Stimulated activated CD8-positive, alpha-beta memory T cell treated with anti-CD3 and anti-CD28 coated beads, Interleukin-7, amount 100 ng/mL, for 4 hours (primary cell): ENCODE results near the gene PSRC1.

Source experiments
- DNase-seq, 2 donors: peaks; one replicate each; pipeline ENCODE4 v3.0.0-alpha.2; 2020; ENCODE audit warnings: low read depth in 2 of 2

PSRC1 gene

GRCh38 chr1:109247401-109248365 lies 35.3 kb downstream of the PSRC1 start:
- DNase-seq: no peak

- DNase-seq: no peak
Observed at GRCh38 chr1:109246141-109246551, 36.8 kb downstream of the PSRC1 start.

DNA sequence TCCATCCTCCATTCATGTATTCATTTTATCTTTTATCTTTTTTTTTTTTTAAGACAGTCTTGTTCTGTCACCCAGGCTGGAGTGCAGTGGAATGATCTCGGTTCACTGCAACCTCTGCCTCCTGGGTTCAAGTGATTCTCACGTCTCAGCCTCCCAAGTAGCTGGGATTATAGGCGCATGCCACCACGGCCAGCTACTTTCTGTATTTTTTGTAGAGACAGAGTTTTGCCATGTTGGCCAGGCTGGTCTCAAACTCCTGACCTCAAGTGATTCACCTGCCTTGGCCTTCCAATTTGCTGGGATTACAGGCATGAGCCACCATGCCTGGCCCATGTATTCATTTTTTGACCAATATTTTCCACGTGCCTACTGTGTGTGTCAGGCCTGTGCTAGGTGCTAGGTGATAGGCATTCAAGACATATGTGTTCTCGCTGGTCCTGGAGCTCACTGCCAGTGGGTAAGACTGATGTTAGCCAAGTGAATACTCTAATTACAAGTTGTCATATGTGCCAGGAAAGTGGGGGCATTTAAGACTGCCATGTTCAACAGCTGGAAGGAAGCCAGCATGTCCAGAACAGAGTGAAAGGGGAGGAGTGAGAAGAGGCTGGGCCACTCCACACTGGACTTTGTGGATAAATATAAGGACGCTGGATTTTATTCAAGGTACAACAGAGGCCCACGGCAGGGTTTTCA lies 38.9 kb downstream of the PSRC1 start:
- no peak for DNase-seq

GRCh38 chr1:109243221-109243620 lies 39.7 kb downstream of the PSRC1 start:
- DNase-seq: no peak

DNA sequence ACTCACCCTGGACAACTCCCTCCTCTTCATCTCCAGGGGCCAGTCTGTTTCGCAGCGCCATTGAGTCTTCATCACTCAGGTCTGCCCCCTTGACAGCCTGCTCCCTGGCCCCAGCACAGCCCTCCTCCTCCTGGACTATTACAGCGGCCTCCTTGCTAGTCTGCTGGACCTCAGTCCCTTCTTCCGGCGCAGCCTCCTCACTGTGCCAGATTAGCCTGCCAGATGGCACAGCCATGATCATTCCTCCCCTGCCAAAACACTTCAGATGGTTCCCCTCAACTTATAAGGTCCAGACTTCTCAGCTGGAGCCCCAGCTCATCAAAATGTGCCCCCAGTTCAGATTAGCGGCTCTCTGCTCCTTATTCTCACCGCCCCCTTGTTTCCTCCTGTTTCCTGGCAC lies 40.6 kb downstream of the PSRC1 start:
- no peak for DNase-seq

DNA sequence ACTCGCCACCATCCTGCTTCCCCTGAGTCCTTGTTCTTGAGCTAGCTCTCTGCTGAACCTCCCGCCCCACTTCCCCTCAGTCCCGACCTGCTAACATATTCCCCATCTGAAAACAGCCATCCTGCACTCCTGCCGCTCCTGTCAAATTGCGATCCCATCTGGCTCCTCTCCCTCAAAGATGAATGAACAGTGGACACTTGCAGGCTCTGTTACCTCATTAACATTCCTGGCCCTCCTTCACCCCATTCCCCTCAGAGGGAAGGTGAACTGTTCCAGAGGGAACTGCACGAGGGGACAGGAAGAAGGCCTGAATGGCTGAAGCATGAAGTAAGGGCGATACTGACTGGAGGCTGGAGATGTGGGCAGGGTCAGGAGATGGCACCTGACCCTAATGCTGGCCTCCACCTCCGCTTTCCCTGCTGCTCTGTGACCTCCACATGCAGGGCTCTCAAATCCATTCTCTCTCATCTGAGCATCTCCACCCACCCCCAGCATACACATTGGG lies 41.1 kb downstream of the PSRC1 start:
- DNase-seq: no peak

GRCh38 chr1:109241344-109241743 lies 41.6 kb downstream of the PSRC1 start:
- DNase-seq: no peak

DNA sequence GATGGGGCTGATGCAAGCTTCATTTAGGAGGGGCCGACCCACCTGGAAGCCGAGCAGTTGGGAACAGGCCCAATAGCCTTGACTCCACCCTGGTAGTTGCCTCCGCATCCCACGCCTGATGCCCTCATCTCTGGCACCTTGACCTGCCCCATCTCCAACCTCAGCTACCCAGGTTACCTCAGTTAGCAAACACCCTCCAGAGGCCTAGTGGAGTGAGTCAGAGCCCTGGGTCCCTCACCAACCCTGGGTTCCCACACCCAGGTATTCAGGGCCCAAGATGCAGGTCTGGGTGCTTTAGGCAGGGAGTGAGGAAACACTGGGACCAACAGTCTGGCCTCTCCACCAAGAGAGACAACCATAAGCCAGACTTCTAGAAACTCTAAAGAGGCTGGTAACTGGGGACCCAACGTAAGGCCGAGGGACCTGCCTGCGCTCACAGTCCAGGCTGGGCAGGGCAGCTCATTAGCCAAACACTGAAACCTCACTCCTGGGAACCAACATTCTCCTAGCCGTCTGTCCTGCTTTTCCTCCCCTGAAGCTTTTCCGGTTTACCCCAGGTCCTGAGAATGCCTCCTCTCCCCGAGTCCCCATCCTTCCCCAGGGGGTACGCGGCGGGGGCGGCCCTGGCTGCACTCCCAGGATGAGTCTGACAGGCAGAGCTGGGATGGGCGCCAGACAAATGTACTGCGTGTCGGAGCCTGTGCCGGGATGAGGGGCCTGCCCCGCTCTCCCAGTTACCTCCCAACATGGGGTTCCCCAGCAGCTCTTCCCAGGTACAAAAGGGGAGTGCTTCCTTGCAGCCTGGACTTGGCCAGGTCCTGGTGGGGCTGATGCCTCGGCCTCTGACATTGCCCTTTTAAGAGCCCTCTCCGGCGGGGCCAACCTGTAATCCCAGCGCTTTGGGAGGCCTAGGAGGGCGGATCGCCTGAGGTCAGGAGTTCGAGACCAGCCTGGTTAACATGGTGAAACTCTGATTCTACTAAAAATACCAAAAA lies 42.5 kb downstream of the PSRC1 start:
- no peak for DNase-seq

- DNase-seq: no peak
Observed at GRCh38 chr1:109239409-109240068, 43.4 kb downstream of the PSRC1 start.

DNA sequence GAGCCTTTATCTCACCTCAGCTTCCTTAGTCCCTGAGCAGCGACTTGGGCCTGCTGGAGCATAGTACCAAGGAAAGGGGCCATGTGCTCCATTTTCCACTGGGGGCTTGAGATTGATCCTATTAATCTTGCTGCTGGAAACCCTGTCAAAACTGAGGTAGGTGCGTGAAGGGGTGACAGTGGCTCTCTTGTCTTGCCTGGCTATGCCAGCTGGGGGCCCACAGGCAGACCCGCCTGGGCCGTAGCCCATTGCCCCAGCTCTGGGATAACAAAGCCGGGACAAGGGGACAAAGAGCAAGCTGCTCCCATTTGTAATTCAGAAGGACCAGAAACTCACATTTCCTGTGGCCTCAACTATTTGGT lies 43.9 kb downstream of the PSRC1 start:
- DNase-seq: no peak

DNA sequence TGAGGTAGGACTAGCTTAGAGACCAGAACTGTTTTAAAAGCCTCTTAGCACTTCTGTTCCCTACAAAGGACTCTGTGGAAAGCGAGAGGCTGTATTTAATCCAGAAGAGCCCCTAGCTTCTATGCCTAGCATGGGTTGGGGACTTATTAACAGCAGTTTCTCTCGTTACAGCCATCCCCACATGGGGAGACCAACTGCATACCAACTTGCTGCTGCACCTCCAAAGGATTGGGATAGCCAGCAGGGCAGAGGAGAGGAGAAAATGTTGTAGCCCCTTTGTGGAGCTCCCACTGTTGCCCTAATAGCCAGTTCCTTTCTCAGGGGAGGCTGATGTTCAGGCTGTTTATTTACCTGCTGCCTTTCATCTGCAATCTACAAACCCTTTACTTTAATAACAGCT lies 44.6 kb downstream of the PSRC1 start:
- DNase-seq: no peak

DNA sequence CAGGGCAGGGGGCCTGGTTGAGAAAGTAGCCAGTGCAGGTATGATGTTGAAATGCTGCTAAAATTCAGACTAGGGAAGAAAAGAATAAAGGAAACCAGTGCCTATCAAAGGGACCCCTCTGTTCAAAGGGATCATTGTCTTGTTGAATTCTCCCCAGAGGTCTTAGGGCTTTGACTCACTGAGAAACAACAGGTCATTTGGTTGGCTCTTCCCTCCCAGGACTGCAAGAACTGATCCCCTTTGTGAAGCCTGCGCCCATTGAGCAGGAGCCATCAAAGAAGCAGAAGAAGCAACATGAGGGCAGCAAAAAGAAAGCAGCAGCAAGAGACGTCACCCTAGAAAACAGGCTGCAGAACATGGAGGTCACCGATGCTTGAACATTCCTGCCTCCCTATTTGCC lies 45.4 kb downstream of the PSRC1 start:
- no peak for DNase-seq

GRCh38 chr1:109235137-109235536 lies 47.8 kb downstream of the PSRC1 start:
- no peak for DNase-seq

- no peak for DNase-seq
Observed at GRCh38 chr1:109231066-109231465, 51.9 kb downstream of the PSRC1 start.
